KOPT-K1 (cell line): ENCODE measurements around the gene KLHL26.
"Not testable (repeated sequence)": the region's sequence is repeated elsewhere in the genome, so short reads cannot be mapped to it uniquely, and the experiment has no call there.

Experiments used
- H3K27ac ChIP-seq: fragments of 200-600 bp; sonication (generic); 2 replicates; pipeline ENCODE4 v1.5.1; 2016; ENCODE audit warnings: antibody characterized with exemption, mild to moderate bottlenecking, low read depth, low read length; ENCODE audit not compliant: poor library complexity, severe bottlenecking
- H3K36me3 ChIP-seq: fragments of 200-600 bp; sonication (generic); 2 replicates; pipeline ENCODE4 v1.5.1; 2017; ENCODE audit warnings: antibody characterized with exemption, mild to moderate bottlenecking, low read length, moderate library complexity; ENCODE audit not compliant: insufficient read depth
- H3K9me3 ChIP-seq: fragments of 200-600 bp; sonication (generic); 2 replicates; pipeline ENCODE4 v1.5.1; 2017; ENCODE audit warnings: antibody characterized with exemption, low read length, mild to moderate bottlenecking; ENCODE audit not compliant: insufficient read depth, poor library complexity, severe bottlenecking

The KLHL26 gene, protein sequence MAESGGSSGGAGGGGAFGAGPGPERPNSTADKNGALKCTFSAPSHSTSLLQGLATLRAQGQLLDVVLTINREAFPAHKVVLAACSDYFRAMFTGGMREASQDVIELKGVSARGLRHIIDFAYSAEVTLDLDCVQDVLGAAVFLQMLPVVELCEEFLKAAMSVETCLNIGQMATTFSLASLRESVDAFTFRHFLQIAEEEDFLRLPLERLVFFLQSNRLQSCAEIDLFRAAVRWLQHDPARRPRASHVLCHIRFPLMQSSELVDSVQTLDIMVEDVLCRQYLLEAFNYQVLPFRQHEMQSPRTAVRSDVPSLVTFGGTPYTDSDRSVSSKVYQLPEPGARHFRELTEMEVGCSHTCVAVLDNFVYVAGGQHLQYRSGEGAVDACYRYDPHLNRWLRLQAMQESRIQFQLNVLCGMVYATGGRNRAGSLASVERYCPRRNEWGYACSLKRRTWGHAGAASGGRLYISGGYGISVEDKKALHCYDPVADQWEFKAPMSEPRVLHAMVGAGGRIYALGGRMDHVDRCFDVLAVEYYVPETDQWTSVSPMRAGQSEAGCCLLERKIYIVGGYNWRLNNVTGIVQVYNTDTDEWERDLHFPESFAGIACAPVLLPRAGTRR

GRCh38 chr19:18636969-18637629 is at the start of gene KLHL26:
TSS of gene KLHL26 (plus strand) at chr19:18637028. CDS start at chr19:18637055, 27 bp downstream.
- peak within 1 kb of the TSS; percentile 73 for H3K27ac ChIP-seq
- no peaks in the 10 kb centered on the region for H3K36me3 ChIP-seq
- no peaks in the 10 kb centered on the region for H3K9me3 ChIP-seq

- no peaks in the 10 kb centered on the region for H3K9me3 ChIP-seq
- peaks cover 8% of the 10 kb centered on the region; the same call in 1 of the 2 replicates for H3K36me3 ChIP-seq
- H3K27ac ChIP-seq, result peak overlapping the region; percentile 73
Measured at GRCh38 chr19:18587561-18587960, 49.3 kb upstream of the KLHL26 start.

- Histone ChIP-seq H3K9me3 (no peaks in the 10 kb centered on the region), H3K36me3 (peaks cover 8% of the 10 kb centered on the region; the same call in 1 of the 2 replicates), H3K27ac (peak overlapping the region; percentile 73)
Measured at GRCh38 chr19:18587962-18588610, 48.7 kb upstream of the KLHL26 start.

- Histone ChIP-seq H3K36me3 (peaks cover 8% of the 10 kb centered on the region; the same call in 1 of the 2 replicates), H3K27ac (peak within 1 kb of the TSS; percentile 73)
Measured at GRCh38 chr19:18588611-18589379, 48.0 kb upstream of the KLHL26 start, which contains the start of gene REX1BD. TSS of gene REX1BD (plus strand) at chr19:18588798. CDS start at chr19:18588802, 4 bp downstream.

GRCh38 chr19:18589380-18590272 is 47.2 kb upstream of the KLHL26 start:
- Histone ChIP-seq H3K27ac (peak overlapping the region; percentile 73), H3K36me3 (peaks cover 8% of the 10 kb centered on the region; the same call in 1 of the 2 replicates), H3K9me3 (no peaks in the 10 kb centered on the region)

More at GRCh38 chr19:18588611-18589379, 48.0 kb upstream of the KLHL26 start, which contains the start of gene REX1BD:
- no peaks in the 10 kb centered on the region for H3K9me3 ChIP-seq

GRCh38 chr19:18590273-18591272 is 46.3 kb upstream of the KLHL26 start:
- no peak overlapping the region for H3K27ac ChIP-seq
- H3K36me3 ChIP-seq, result peaks cover 8% of the 10 kb centered on the region; the same call in 1 of the 2 replicates
- H3K9me3 ChIP-seq, result no peaks in the 10 kb centered on the region

GRCh38 chr19:18591735-18592385 is 45.0 kb upstream of the KLHL26 start:
- H3K27ac ChIP-seq, result no peak overlapping the region
- peaks cover 8% of the 10 kb centered on the region; the same call in 1 of the 2 replicates for H3K36me3 ChIP-seq
- H3K9me3 ChIP-seq, result no peaks in the 10 kb centered on the region

- H3K27ac ChIP-seq, H3K9me3 ChIP-seq: not testable (repeated sequence)
Measured at GRCh38 chr19:18592732-18593131, 44.1 kb upstream of the KLHL26 start.

GRCh38 chr19:18593367-18594095 is 43.3 kb upstream of the KLHL26 start:
- Histone ChIP-seq H3K9me3 (no peaks in the 10 kb centered on the region), H3K27ac (no peak overlapping the region)

More at GRCh38 chr19:18592732-18593131, 44.1 kb upstream of the KLHL26 start:
- H3K36me3 ChIP-seq, result not testable (repeated sequence)

DNA sequence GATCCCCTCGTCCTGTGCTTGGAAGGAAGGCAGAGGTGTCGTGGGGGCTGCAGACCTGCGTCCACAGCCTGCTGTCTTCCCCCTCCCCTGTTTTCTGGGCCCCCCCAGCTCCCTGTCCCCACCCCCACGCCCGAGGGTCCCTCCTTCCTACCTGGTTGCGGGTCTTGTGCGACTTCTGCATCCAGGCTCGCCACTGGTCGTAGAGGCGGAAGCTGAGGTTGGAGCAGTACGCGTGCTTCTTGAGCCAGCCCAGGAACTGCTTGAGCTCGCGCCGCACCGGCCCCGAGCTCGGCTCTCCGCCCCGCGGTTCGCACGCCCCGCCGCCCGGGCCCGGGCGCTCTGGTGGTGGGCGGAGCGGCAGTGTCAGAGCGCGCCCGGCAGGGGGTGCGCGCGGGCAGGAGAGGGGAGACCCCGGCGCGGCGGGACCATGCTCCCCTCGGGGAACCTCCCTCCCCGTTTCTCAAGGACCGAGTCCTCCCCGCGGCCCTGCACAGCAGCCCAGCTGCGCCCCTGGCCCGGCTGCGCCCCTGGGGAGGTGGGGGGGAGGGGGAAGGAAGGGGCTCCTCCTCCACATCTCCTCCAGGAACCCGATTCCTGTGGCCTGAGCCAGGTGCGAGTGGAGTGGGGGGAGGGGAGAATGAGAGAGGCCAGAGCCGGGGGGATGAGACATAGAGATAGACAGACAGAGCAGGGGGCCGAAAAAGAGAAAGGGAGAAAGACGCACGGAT is 42.6 kb upstream of the KLHL26 start:
- peak overlapping the region; percentile 31 for H3K27ac ChIP-seq
- H3K36me3 ChIP-seq, result peaks cover 8% of the 10 kb centered on the region; the same call in 1 of the 2 replicates
- H3K9me3 ChIP-seq, result no peaks in the 10 kb centered on the region

More at GRCh38 chr19:18593367-18594095, 43.3 kb upstream of the KLHL26 start:
- H3K36me3 ChIP-seq, result peaks cover 8% of the 10 kb centered on the region; the same call in 1 of the 2 replicates

DNA sequence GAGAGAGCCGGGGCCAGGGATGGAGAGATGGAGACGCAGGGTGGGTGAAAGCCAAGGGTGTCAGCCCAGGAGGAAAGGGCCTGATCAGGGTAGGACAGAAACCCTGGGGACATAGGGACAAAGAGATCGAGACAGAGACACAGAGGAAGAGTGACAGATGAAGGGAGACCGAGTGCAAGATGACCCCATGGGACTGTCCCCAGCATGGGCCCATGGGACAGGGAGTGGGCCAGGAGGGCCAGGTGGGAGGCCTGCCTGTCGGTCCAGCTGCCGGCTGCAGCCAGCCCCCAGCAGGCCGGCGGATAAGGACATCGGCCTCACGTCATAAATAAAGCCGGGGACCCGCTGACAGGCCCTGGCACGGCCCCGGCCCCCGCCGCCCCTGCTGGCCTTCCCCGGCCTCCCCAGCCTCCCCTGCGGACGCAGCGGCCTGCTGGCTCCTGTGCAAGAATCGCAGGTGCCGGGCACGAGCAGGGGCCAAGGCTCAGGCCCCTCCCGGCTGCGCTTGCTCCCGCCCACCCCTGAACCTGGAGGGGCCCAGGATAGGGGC is 41.9 kb upstream of the KLHL26 start:
- peak overlapping the region; percentile 31 for H3K27ac ChIP-seq

More for the DNA sequence above, 41.9 kb upstream of the KLHL26 start:
- H3K36me3 ChIP-seq, result peaks cover 8% of the 10 kb centered on the region; the same call in 1 of the 2 replicates
- H3K9me3 ChIP-seq, result no peaks in the 10 kb centered on the region
